ENCODE measurements around the gene TNIP2.
A peak's percentile ranks its signal among the peaks of the same experiment; 100 is the strongest.
"Not testable (repeated sequence)": the region's sequence is repeated elsewhere in the genome, so short reads cannot be mapped to it uniquely, and the experiment has no call there.

TNIP2 gene

GRCh38 chr4:2793586-2794485 lies 37.7 kb upstream of the TNIP2 start:
- DNase-seq, result no peak

- peak in 4 of 14 donors; percentile 21 to 73 (median 46) for DNase-seq
Observed at GRCh38 chr4:2792711-2793585, 36.8 kb upstream of the TNIP2 start, which contains the start of gene SH3BP2. SH3BP2 (plus strand) TSS chr4:2793085; CDS start chr4:2820618, 27,533 bp downstream.

- no peak for DNase-seq
Observed at GRCh38 chr4:2792396-2792710, 36.2 kb upstream of the TNIP2 start.

GRCh38 chr4:2791518-2792395 lies 35.6 kb upstream of the TNIP2 start:
- DNase-seq, result no peak

GRCh38 chr4:2790583-2791517 lies 34.7 kb upstream of the TNIP2 start:
- DNase-seq, result no peak

- DNase-seq, result no peak
Observed at GRCh38 chr4:2789793-2790582, 33.9 kb upstream of the TNIP2 start.

GRCh38 chr4:2789351-2789750 lies 33.2 kb upstream of the TNIP2 start:
- DNase-seq, result no peak

GRCh38 chr4:2788532-2789103 lies 32.5 kb upstream of the TNIP2 start:
- peak in 6 of 14 donors; percentile 11 to 76 (median 50) for DNase-seq

GRCh38 chr4:2788101-2788500 lies 32.0 kb upstream of the TNIP2 start:
- no peak for DNase-seq

- DNase-seq, result peak in 4 of 14 donors; percentile 11 to 75 (median 54)
Observed at GRCh38 chr4:2787230-2788100, 31.3 kb upstream of the TNIP2 start.

- no peak for DNase-seq
Observed at GRCh38 chr4:2786794-2787229, 30.7 kb upstream of the TNIP2 start.

GRCh38 chr4:2786152-2786671 lies 30.1 kb upstream of the TNIP2 start:
- DNase-seq, result no peak

GRCh38 chr4:2785613-2786012 lies 29.5 kb upstream of the TNIP2 start:
- DNase-seq, result no peak

- no peak for DNase-seq
Observed at GRCh38 chr4:2783790-2784189, 27.7 kb upstream of the TNIP2 start.

GRCh38 chr4:2781911-2782310 lies 25.8 kb upstream of the TNIP2 start:
- no peak for DNase-seq

GRCh38 chr4:2780643-2781042 lies 24.5 kb upstream of the TNIP2 start:
- not testable (repeated sequence) for DNase-seq

- DNase-seq, result no peak
Observed at GRCh38 chr4:2771264-2771663, 15.1 kb upstream of the TNIP2 start.

- DNase-seq, result no peak
Observed at GRCh38 chr4:2768921-2769336, 12.8 kb upstream of the TNIP2 start.

GRCh38 chr4:2768124-2768523 lies 12.0 kb upstream of the TNIP2 start:
- DNase-seq, result no peak
